Psoas muscle (tissue), 8 donors: ENCODE results near the gene DLG5. TPM values are rescaled to one million over a fixed set of nuclear protein-coding genes. Genes with fewer than 3 reads are reported as not detected.

Experiments
- ATAC-seq, 4 donors: fragments of 200-7000 bp; cut with Tn5 transposase; one replicate each; pipeline ENCODE4 v1.9.1; 2020; ENCODE audit warnings: moderate library complexity in 3 of 4, mild to moderate bottlenecking in 2 of 4
- DNase-seq, 2 donors: peaks; one replicate each; pipeline ENCODE4 v3.0.0-alpha.2; 2020
- H3K27ac ChIP-seq: fragments of 200-600 bp; one replicate; pipeline ENCODE4 v1.8.0; 2022
- H3K27me3 ChIP-seq, 3 donors: fragments of 200-600 bp in 1 of 3; one replicate each; pipeline versions ENCODE4 v1.6.1 to v1.8.0; 2013 to 2022; ENCODE audit warnings: low read length in 2 of 3, mild to moderate bottlenecking in 2 of 3, moderate library complexity in 1 of 3; ENCODE audit not compliant: insufficient read depth in 3 of 3
- H3K36me3 ChIP-seq, 2 donors: fragments of 200-600 bp in 1 of 2; one replicate each; pipeline versions ENCODE4 v1.6.1 to v1.8.0; 2013 to 2022; ENCODE audit warnings: low read depth in 1 of 2, mild to moderate bottlenecking in 1 of 2, moderate library complexity in 1 of 2; ENCODE audit not compliant: insufficient read depth in 1 of 2
- H3K4me1 ChIP-seq: fragments of 200-600 bp; one replicate; pipeline ENCODE4 v1.8.0; 2022
- H3K4me3 ChIP-seq: fragments of 200-600 bp; one replicate; pipeline ENCODE4 v1.8.0; 2022; ENCODE audit warnings: mild to moderate bottlenecking
- H3K9me3 ChIP-seq: fragments of 200-600 bp; one replicate; pipeline ENCODE4 v1.8.0; 2022
- CTCF ChIP-seq: fragments of 200-600 bp; IDR thresholded peaks from one replicate; pipeline ENCODE4 v1.8.0; 2022; ENCODE audit warnings: antibody characterized with exemption
- WGBS, 3 donors: extraction: QIAGEN DNeasy Blood & Tissue Kit; methylation state at CpG; one replicate each; pipeline versions ENCODE4 v1.1.6 to v1.1.7; 2013; 5-methylcytosine and 5-hydroxymethylcytosine counted together
- intact Hi-C, 2 donors: fragments of 100-400 bp; cut with DNase I; formaldehyde crosslinking; loops; one replicate each; pipeline versions ENCODE4 v1.11.0 to v1.14.2; 2022
- polyA plus RNA-seq, 3 donors: library from polyadenylated mRNA; stranded (reverse); fragments of 200-250 nt; gene quantifications; one replicate each; pipeline ENCODE4 v1.2.3, GENCODE V29; 2013
- total RNA-seq, 4 donors: library from RNA; stranded (reverse); fragmentation: NEBNext Ultra II Directional in 2 of 4; extraction: Animal tissue kit (Norgen Biotek cat#: 25700) in 2 of 4; gene quantifications; one replicate each; pipeline versions ENCODE4 v1.2.1 to v1.2.4, GENCODE V29; 2021 to 2023
- donor health status: healthy with polysubstance abuse.
- donor health status: DM: no; HTN: no; CAD: no; lungs with moderate emphysema.
- donor health status: Bipolar disorder and iron deficiency.
- donor health status: healthy.
- donor health status: DM: yes; HTN: yes; CAD: no.
- donor health status: DM: no; HTN: no; CAD: no.
- donor health status: DM: no; HTN: no; CAD: no.
- donor health status: DM: yes; HTN: yes; CAD: no.

DLG5 gene
- total and polyA plus RNA-seq, 7 donors, result 10.2 to 62.9 (median 36.9) TPM

DNA sequence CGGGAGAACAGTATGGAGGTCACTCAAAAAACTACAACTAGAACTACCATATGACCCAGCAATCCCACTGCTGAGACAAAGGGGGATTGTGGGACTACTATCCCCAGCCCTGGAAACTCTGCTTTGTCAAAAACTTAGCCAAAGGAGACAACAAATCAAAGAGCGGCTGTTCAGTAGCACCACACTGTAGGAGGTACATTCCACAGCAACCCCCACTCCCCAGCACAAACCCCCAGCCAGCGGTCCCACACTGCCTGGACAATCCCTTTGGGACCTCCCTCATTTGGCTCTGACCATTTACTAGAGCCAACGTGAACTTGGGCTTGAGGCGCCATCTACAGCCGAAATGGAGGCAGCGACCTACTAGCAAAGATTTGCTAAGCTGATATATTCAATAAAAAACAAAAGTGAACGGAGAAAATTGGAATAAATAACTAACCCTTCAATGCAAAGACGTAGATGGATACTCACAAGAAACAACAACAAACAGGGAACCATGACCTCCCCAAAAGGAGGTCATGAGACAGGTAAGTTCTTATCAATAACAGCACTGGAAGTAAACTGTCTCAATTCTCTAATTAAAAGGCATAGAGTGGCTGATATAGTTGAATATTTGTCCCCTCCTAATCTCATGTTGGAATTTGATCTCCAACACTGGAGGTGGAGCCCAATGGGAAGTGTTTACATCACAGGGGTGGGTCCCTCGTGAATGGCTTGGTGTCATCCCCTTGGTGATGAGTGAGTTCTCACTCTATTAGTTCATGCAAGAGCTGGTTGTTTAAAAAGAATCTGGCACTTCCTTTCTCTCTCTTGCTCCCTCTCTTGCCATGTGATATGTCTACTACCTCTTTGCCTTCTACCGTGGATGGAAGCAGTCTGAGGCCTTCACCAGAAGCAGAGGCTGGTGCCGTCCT lies 170.0 kb downstream of the DLG5 start:
- WGBS, 3 donors, result 31 to 34% (median 33%) methylated on average over 12 of the region's 12 CpGs
- TF ChIP-seq CTCF, result peak; percentile 25
- intact Hi-C loops, result no loop called here
- no peak overlapping the region for H3K27ac ChIP-seq
- no peak overlapping the region for H3K4me3 ChIP-seq
- no peaks in the 10 kb centered on the region for H3K27me3 ChIP-seq
- no peaks in the 10 kb centered on the region for H3K9me3 ChIP-seq
- no peaks in the 10 kb centered on the region for H3K36me3 ChIP-seq
- no peaks in the 10 kb centered on the region for H3K4me1 ChIP-seq
- peak in 1 of 2 donors; percentile 33 for DNase-seq
- peak in 3 of 4 donors; percentile 57 to 68 (median 66) for ATAC-seq

DNA sequence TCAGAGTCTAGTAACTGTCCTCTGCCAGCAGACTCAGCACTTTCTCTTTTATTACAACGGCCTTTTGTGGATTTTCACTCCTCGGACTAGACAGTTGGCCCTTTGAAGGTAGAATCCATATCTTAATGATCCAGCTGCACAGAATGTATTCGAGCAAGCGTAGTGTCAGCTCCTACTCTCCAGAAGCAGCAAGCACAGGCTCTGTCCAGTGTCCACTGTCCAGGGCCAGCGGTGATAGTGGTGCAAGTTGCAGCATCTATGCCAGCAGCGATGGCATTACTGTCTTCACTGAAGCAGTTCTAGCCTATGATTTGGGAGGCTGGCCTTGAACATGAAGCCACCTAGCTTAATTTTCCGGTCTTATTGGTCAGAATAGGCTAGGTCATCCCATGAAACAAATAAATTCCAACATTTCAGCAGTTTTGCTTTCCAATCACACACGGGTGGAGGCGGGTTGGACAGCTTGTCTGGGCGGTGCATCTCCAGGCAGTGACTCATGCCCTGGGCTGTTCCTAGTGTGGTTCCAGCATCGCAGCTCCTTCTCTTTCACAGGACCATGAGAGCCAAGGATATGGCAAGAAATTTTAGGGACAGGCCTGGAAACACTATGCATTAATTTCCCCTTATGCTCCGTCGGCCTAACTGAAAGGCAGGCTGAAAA lies 180.4 kb downstream of the DLG5 start:
- ATAC-seq (no peak), DNase-seq (peak in 1 of 2 donors; percentile 25)
- no peak for TF ChIP-seq CTCF
- H3K27me3 ChIP-seq, result no peaks in the 10 kb centered on the region
- no peaks in the 10 kb centered on the region for H3K9me3 ChIP-seq
- WGBS, 3 donors, result 81 to 85% (median 83%) methylated on average over 13 of the region's 13 CpGs
- H3K27ac ChIP-seq, result no peak overlapping the region
- H3K4me3 ChIP-seq, result no peak overlapping the region
- intact Hi-C loops, result no loop called here
- no peaks in the 10 kb centered on the region for H3K36me3 ChIP-seq
- no peaks in the 10 kb centered on the region for H3K4me1 ChIP-seq

GRCh38 chr10:77744245-77744644 lies 182.3 kb downstream of the DLG5 start:
- peaks cover 8% of the 10 kb centered on the region for H3K9me3 ChIP-seq
- 92 to 94% (median 92%) methylated on average over 4 of the region's 4 CpGs for WGBS, 3 donors

GRCh38 chr10:77742172-77742571 lies 184.4 kb downstream of the DLG5 start:
- Histone ChIP-seq H3K36me3 (no peaks in the 10 kb centered on the region), H3K27me3 (no peaks in the 10 kb centered on the region), H3K9me3 (peaks cover 8% of the 10 kb centered on the region), H3K4me1 (no peaks in the 10 kb centered on the region), H3K4me3 (no peak overlapping the region), H3K27ac (no peak overlapping the region)
- intact Hi-C loops, result no loop called here
- TF ChIP-seq CTCF, result no peak
- DNase-seq, result no peak
- 80 to 94% (median 87%) methylated on average over 5 of the region's 5 CpGs for WGBS, 3 donors
- ATAC-seq, result no peak

More at GRCh38 chr10:77744245-77744644, 182.3 kb downstream of the DLG5 start:
- Histone ChIP-seq H3K4me1 (no peaks in the 10 kb centered on the region), H3K27ac (no peak overlapping the region), H3K4me3 (no peak overlapping the region), H3K36me3 (no peaks in the 10 kb centered on the region), H3K27me3 (no peaks in the 10 kb centered on the region)
- TF ChIP-seq CTCF, result no peak
- intact Hi-C loops, result no loop called here
- no peak for DNase-seq
- no peak for ATAC-seq
